ENCODE measurements around the gene ADAM12.

DNA sequence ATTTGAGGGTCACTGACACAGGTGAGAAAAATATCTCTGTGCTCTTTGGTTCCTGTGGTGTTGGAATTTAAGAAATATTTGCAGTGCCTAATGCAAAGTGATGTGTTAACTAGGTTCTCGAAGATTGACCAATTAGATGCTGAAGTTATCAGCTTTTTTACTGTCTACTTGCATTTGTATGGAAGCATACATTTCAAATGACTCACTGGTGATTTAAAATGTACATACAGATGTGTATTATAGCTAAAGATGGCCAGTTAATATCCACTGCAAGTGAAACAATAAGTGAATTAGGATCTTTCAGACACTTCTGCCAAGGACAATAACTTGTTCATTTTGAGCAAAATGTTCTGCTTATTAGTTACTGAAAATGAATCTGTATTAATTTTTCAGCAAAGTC, 287.0 kb downstream of the ADAM12 start:
- TF ChIP-seq POLR2AphosphoS5 (IDR thresholded peaks at IDR 0.05; ENCODE audit: borderline replicate concordance, low read depth, low read length) (no peak), EZH2 (IDR thresholded peaks at IDR 0.05) (no peak)

All from SK-N-MC (cell line).